GM23338 (cell line): ENCODE results near the gene SKIC2. TPM values are rescaled to one million over a fixed set of nuclear protein-coding genes. Genes with fewer than 3 reads are reported as not detected.

Experiments
- ATAC-seq: fragments of 200-7000 bp; cut with Tn5 transposase; 3 replicates; pipeline ENCODE4 v1.9.1; 2020
- DNase-seq: peaks from one replicate; pipeline ENCODE4 v3.0.0-alpha.2; 2015; ENCODE audit warnings: low spot score
- H2AFZ ChIP-seq: fragments of 200-600 bp; sonication (generic); 2 replicates; pipeline ENCODE4 v1.8.0; 2016; ENCODE audit warnings: antibody characterized with exemption, mild to moderate bottlenecking, moderate library complexity
- H3F3A ChIP-seq: fragments of 200-600 bp; sonication (generic); replicated peaks from 2 replicates; pipeline ENCODE4 v1.8.0; 2017; ENCODE audit warnings: antibody characterized with exemption, mixed run types, low read depth
- H3K27ac ChIP-seq: fragments of 200-600 bp; sonication (generic); 2 replicates; pipeline ENCODE4 v1.6.1; 2016; ENCODE audit warnings: low read depth
- H3K27me3 ChIP-seq: fragments of 200-600 bp; sonication (generic); 2 replicates; pipeline ENCODE4 v1.8.0; 2016; ENCODE audit warnings: mild to moderate bottlenecking, mixed run types, moderate library complexity; ENCODE audit not compliant: insufficient read depth
- H3K36me3 ChIP-seq: fragments of 200-600 bp; sonication (generic); 2 replicates; pipeline ENCODE4 v1.8.0; 2016; ENCODE audit warnings: mild to moderate bottlenecking; ENCODE audit not compliant: insufficient read depth
- H3K4me1 ChIP-seq: fragments of 200-600 bp; sonication (generic); 2 replicates; pipeline ENCODE4 v1.8.0; 2016; ENCODE audit warnings: mild to moderate bottlenecking, moderate library complexity; ENCODE audit not compliant: insufficient read depth
- H3K4me2 ChIP-seq: fragments of 200-600 bp; sonication (generic); 2 replicates; pipeline ENCODE4 v1.7.1; 2017; ENCODE audit warnings: mixed run types
- H3K4me3 ChIP-seq: fragments of 200-600 bp; sonication (generic); 2 replicates; pipeline ENCODE4 v1.6.1; 2016; ENCODE audit warnings: mixed run types
- H3K79me2 ChIP-seq: fragments of 200-600 bp; sonication (generic); replicated peaks from 2 replicates; pipeline ENCODE4 v1.8.0; 2017; ENCODE audit warnings: mild to moderate bottlenecking; ENCODE audit not compliant: insufficient read depth
- H3K9me2 ChIP-seq: fragments of 200-600 bp; sonication (generic); 2 replicates; pipeline ENCODE4 v1.8.0; 2017; ENCODE audit not compliant: insufficient read depth
- H4K20me1 ChIP-seq: fragments of 200-600 bp; sonication (generic); replicated peaks from 2 replicates; pipeline ENCODE4 v1.8.0; 2017; ENCODE audit warnings: mild to moderate bottlenecking; ENCODE audit not compliant: insufficient read depth
- H3K27ac Mint-ChIP-seq: 2 replicates; pipeline ENCODE4 v1.8.0; 2020; ENCODE audit warnings: inconsistent platforms, mild to moderate bottlenecking, moderate library complexity, mixed read lengths
- H3K27me3 Mint-ChIP-seq: 3 replicates; pipeline ENCODE4 v1.8.0; 2022; ENCODE audit warnings: low read depth, mild to moderate bottlenecking, moderate library complexity, mixed read lengths, inconsistent platforms; ENCODE audit not compliant: insufficient read depth, poor library complexity
- H3K36me3 Mint-ChIP-seq: 3 replicates; pipeline ENCODE4 v1.8.0; 2021; ENCODE audit warnings: low read depth, mild to moderate bottlenecking, inconsistent platforms, moderate library complexity, mixed read lengths
- H3K4me1 Mint-ChIP-seq: 3 replicates; pipeline ENCODE4 v1.8.0; 2020; ENCODE audit warnings: mild to moderate bottlenecking, inconsistent platforms, mixed read lengths
- H3K4me3 Mint-ChIP-seq: 3 replicates; pipeline ENCODE4 v1.8.0; 2021; ENCODE audit warnings: moderate library complexity, mild to moderate bottlenecking, inconsistent platforms, mixed read lengths
- H3K9me3 Mint-ChIP-seq: 3 replicates; pipeline ENCODE4 v1.8.0; 2020; ENCODE audit warnings: moderate library complexity, mild to moderate bottlenecking, inconsistent platforms, mixed read lengths
- EZH2 ChIP-seq: fragments of 200-600 bp; sonication (generic); IDR thresholded peaks from one replicate; pipeline ENCODE4 v1.8.0; 2017; ENCODE audit warnings: antibody characterized with exemption, mild to moderate bottlenecking, low read depth; ENCODE audit not compliant: unreplicated experiment
- JUNB ChIP-seq: IDR thresholded peaks from one replicate; pipeline ENCODE4 v1.6.1; 2016; ENCODE audit warnings: antibody characterized with exemption; ENCODE audit not compliant: unreplicated experiment
- NANOG ChIP-seq: IDR thresholded peaks from 2 replicates; pipeline ENCODE4 v1.6.1; 2016; ENCODE audit warnings: antibody characterized with exemption, borderline replicate concordance
- POLR2AphosphoS5 ChIP-seq: IDR thresholded peaks from 2 replicates; pipeline ENCODE4 v1.6.1; 2016; ENCODE audit warnings: antibody characterized with exemption, low read depth
- polyA plus RNA-seq: library from polyadenylated mRNA; unstranded; fragments of >200 nt; fragmentation: Nextera tagmentation; extraction: Ambion mirVana; gene quantifications from 2 replicates; pipeline ENCODE4 v1.2.1, GENCODE V29; 2016
- total RNA-seq: library from RNA; depleted of rRNA; stranded (reverse); fragments of >200 nt; shearing (Covaris generic); gene quantifications from 2 replicates; pipeline ENCODE4 v1.2.3, GENCODE V29; 2014
- TF ChIP-seq, protein P1 (sequence below), 2 experiments: fragments of 200-600 bp in 1 of 2; sonication (generic) in 1 of 2; conservative IDR thresholded peaks; 2 replicates each; pipeline versions ENCODE4 v1.5.1 to v1.6.1; 2016 to 2017; ENCODE audit warnings: antibody characterized with exemption in 2 of 2, low read depth in 2 of 2, mild to moderate bottlenecking in 2 of 2, moderate library complexity in 1 of 2
- TF ChIP-seq, protein P2 (sequence below): IDR thresholded peaks from 2 replicates; pipeline ENCODE4 v1.6.1; 2016; ENCODE audit warnings: antibody characterized with exemption

Gene SKIC2
- total and polyA plus RNA-seq, 2 experiments from 2014 or later, result 21.6 to 47.2 TPM

- TF ChIP-seq, protein P1, sequence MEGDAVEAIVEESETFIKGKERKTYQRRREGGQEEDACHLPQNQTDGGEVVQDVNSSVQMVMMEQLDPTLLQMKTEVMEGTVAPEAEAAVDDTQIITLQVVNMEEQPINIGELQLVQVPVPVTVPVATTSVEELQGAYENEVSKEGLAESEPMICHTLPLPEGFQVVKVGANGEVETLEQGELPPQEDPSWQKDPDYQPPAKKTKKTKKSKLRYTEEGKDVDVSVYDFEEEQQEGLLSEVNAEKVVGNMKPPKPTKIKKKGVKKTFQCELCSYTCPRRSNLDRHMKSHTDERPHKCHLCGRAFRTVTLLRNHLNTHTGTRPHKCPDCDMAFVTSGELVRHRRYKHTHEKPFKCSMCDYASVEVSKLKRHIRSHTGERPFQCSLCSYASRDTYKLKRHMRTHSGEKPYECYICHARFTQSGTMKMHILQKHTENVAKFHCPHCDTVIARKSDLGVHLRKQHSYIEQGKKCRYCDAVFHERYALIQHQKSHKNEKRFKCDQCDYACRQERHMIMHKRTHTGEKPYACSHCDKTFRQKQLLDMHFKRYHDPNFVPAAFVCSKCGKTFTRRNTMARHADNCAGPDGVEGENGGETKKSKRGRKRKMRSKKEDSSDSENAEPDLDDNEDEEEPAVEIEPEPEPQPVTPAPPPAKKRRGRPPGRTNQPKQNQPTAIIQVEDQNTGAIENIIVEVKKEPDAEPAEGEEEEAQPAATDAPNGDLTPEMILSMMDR (conservative IDR thresholded peaks at IDR 0.05; ENCODE audit: low read depth in 2 of 2), result no peak
- TF ChIP-seq, protein P2, sequence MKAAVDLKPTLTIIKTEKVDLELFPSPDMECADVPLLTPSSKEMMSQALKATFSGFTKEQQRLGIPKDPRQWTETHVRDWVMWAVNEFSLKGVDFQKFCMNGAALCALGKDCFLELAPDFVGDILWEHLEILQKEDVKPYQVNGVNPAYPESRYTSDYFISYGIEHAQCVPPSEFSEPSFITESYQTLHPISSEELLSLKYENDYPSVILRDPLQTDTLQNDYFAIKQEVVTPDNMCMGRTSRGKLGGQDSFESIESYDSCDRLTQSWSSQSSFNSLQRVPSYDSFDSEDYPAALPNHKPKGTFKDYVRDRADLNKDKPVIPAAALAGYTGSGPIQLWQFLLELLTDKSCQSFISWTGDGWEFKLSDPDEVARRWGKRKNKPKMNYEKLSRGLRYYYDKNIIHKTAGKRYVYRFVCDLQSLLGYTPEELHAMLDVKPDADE, result no peak
- TF ChIP-seq EZH2 (no peak), POLR2AphosphoS5 (no peak)
Observed at GRCh38 chr6:31920811-31921210, 38.2 kb upstream of the SKIC2 start (continued).

GRCh38 chr6:31922942-31923341, 36.0 kb upstream of the SKIC2 start:
- no peaks in the 10 kb centered on the region for H3K79me2 ChIP-seq
- peak; percentile 69 for DNase-seq
- no peak overlapping the region for H3K27ac Mint-ChIP-seq

DNA sequence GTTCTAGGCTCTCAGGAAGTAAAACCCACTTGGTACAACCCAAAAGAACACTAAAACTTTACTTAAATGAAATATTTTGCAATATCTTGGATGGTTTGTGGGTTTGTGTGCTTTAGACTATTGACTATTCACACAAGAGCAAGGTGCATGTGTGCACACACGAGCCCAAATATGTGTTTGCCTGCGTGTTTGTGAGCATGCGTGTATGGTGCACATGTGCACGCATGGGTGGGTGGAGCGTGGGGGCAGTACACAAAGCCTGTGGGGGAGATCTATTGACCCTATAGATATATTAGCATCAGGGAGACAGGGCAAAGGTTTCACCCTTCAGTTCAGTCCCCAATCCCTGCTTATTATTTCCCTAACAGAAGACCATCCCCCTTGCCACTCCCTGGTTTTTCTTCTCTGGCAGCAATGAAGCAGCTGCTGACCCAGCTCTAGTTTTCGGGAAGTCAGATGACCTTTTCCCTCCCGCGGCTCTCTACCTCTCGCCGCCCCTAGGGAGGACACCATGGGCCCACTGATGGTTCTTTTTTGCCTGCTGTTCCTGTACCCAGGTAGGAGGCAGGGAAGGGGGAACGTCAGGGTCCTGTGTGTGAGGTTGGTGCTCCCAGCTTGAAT, 31.6 kb upstream of the SKIC2 start, which contains the start of gene C2:
Gene C2, plus strand, starts transcription at position 476 of the 621 bp plus-strand sequence. Its CDS starts 36 bp downstream, at position 512.
- Mint-ChIP-seq H3K27ac (no peak within 1 kb of the TSS), H3K4me3 (no peak within 1 kb of the TSS), H3K9me3 (no peaks in the 10 kb centered on the region; the same call in 2 of the 3 replicates), H3K36me3 (no peaks in the 10 kb centered on the region), H3K4me1 (peaks cover 3% of the 10 kb centered on the region; the same call in 1 of the 3 replicates), H3K27me3 (peaks cover 8% of the 10 kb centered on the region)
- Histone ChIP-seq H3K4me1 (no peaks in the 10 kb centered on the region), H3K4me3 (no peak within 1 kb of the TSS), H4K20me1 (no peaks in the 10 kb centered on the region), H2AFZ (0 out of 2 replicates have a peak within 1 kb of the TSS, but pooled peaks have one; percentile 23), H3K79me2 (no peaks in the 10 kb centered on the region), H3K4me2 (no peak within 1 kb of the TSS), H3K27me3 (no peaks in the 10 kb centered on the region), H3K36me3 (no peaks in the 10 kb centered on the region), H3F3A (no peaks in the 10 kb centered on the region), H3K27ac (no peak within 1 kb of the TSS), H3K9me2 (peaks cover 4% of the 10 kb centered on the region; the same call in 1 of the 2 replicates)
- ATAC-seq, result peak; percentile 38; the same call in 2 of the 3 replicates
- no peak for DNase-seq
- TF ChIP-seq JUNB, result no peak
- TF ChIP-seq, protein P1 (conservative IDR thresholded peaks at IDR 0.05; ENCODE audit: low read depth in 2 of 2), result no peak
- TF ChIP-seq NANOG, result no peak

More at GRCh38 chr6:31922942-31923341, 36.0 kb upstream of the SKIC2 start:
- Histone ChIP-seq H3K9me2 (no peaks in the 10 kb centered on the region), H3K4me3 (no peak overlapping the region), H3K4me2 (no peak overlapping the region), H4K20me1 (no peaks in the 10 kb centered on the region), H2AFZ (no peak overlapping the region), H3F3A (no peaks in the 10 kb centered on the region), H3K4me1 (no peaks in the 10 kb centered on the region), H3K27me3 (no peaks in the 10 kb centered on the region), H3K36me3 (no peaks in the 10 kb centered on the region), H3K27ac (no peak overlapping the region)
- no peak overlapping the region; the same call in 2 of the 3 replicates for H3K4me3 Mint-ChIP-seq
- TF ChIP-seq, protein P1 (conservative IDR thresholded peaks at IDR 0.05; ENCODE audit: low read depth in 2 of 2), result peak; percentile 61 to 76
- no peak for TF ChIP-seq POLR2AphosphoS5
- ATAC-seq, result peak; percentile 92
- H3K36me3 Mint-ChIP-seq, result no peaks in the 10 kb centered on the region
- H3K4me1 Mint-ChIP-seq, result peaks cover 3% of the 10 kb centered on the region; the same call in 2 of the 3 replicates
- no peaks in the 10 kb centered on the region for H3K9me3 Mint-ChIP-seq
- H3K27me3 Mint-ChIP-seq, result peaks cover 5% of the 10 kb centered on the region
